GM19395 (cell line): ENCODE results near the gene MAML2.

Experiments
- ATAC-seq: cut with Tn5 transposase; IDR thresholded peaks from one replicate; pipeline ENCODE4 v1.9.1; 2021; ENCODE audit warnings: mild to moderate bottlenecking, moderate library complexity; ENCODE audit not compliant: unreplicated experiment

MAML2 gene

DNA sequence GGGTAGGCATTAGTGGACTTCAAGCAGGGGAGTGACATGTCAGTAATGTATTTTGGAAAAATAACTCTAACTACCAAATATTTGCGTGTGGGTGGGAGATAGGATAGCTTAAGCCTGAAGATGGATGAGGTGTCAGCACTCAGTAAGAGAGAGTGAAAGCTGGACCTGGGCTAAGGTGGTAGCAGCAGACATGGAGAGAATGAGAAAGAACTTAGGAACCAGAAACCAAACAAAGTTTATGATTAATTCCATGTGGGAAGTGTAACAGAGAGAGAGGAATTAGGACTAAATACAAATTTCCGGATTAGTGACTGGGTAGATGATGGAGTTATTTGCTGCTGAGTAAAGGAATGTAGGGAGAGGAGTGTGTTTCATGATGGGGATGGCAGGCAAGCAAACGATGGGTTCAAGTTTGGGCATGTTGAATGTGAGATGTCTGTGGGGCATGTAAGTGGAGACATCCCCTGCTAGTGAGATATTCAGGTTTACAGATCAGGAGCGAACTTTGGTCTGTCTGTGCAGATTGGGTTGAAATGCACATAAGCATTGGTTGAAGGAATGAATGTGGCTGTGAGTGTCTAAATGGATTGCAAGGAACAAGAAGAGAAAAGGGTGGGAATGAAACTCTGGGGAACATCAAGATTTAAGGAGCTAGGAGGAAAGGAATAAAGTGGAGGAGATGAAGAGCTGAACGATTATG lies 233.5 kb downstream of the MAML2 start:
- no peak for ATAC-seq

DNA sequence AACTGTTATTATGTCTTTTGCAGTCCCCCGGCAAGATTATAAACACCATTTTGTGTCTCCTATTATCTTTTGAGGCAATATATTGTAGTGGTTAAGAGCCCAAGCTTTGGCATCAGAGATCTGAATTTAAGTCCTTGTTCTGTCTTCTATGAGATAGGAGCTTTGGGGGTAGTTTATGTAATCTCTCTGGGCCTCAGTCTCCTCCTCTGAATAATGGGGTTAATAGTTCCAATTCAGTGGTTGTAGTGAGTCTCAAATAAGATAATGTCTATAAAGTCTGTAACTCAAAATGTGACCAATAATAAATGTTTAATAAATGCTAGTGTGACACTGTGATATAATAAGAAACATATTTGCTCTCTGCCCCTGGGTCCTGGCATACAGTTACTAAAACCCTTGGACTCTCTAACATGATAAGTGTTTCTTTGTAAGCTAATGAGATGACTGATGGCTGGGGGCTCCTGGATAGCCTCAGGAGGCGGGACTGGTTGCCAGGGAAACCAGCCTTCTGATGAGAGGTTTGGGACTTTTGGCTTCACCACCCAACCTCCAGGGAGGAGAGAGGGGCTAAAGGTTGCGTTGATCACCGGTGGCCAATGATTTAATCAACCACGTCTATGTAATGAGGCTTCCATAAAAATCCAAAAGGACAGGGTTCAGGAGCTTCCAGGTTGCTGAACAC lies 235.7 kb downstream of the MAML2 start:
- ATAC-seq: no peak

DNA sequence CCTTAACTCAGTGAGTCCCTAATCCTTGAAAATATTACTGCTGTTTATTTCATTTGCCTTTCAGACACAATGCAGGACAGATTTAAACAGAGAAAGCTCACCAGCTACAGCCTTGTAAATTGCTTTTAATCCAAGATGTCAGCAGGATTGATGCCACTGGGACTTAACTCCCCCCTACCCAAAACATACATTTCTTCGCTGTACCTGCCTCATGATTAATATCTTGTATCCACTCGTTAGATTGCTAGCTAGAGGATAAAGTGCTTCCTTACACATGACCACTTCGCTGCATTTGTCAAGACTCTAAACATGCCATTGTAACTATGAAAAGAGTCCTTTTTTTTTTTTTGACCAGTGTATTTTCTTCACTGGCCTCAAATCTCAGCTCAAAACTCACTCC lies 236.3 kb downstream of the MAML2 start:
- ATAC-seq: no peak

DNA sequence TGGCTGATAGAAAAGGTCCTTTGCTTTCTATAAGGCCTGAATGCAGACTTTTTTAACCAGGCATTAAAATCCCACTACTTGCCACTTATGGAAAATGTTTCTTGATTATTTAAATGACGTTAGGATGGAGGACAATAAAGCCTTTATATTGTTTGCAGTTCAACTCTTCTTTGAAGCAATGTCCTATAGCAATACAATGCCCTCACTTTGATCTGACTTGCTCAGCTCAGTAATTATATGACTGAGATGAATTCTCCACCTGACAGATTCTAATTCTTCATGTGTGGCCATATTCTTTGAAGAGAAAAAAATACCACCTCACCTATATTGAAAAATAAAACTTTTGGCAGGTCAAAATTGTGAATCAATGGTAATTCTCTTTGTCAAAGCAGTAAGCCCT lies 237.1 kb downstream of the MAML2 start:
- ATAC-seq: no peak

DNA sequence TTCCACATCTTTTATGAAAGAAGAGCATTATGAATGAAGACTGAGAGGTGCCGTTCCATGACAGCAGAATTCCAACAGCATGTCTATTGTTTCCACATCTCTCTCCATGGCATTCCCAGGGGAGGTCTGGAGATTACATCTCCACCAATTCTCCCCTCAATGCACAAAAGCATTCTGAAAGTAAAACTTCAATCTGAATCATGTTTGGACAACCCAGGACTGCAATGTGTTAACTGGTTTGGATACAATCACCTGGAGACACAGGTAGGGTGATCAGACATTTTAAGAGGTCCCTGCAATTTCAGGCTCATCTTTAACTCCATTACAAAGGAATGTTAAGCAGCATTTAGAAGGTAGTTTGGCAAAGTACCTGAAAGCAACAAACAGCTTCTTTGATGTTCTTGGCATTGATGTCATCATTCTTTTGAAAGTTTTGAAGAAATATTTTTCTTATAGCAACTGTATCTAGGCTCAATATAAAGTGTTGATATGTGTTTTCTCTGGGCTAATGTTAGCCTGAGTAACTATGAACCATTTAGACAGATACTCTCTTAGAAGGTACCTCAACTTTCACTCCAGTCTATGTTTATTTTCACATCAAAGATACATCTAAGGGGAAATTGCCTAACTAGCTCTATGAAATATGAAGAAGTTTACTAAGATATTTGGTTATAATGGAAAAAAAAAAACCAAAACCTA lies 237.6 kb downstream of the MAML2 start:
- ATAC-seq: no peak

DNA sequence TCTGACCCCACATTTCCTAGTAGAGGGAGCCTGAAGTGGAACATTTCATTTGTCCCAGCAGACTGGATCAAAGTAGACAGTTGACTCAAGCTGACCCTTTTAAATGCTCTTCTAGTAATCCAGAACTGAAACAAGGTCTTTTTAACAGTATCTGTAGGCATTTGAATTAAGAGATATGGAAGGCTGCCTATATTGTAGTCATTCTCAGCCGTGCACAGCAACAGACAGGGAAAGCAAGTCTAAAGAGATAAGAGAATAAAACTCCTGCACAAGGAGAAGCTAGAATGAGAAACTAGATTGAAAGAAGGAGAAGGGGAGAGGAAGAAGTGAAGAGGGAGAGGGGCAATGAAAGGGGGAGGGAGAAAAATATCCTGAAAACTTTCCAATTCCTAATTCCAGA lies 238.5 kb downstream of the MAML2 start:
- ATAC-seq: no peak

DNA sequence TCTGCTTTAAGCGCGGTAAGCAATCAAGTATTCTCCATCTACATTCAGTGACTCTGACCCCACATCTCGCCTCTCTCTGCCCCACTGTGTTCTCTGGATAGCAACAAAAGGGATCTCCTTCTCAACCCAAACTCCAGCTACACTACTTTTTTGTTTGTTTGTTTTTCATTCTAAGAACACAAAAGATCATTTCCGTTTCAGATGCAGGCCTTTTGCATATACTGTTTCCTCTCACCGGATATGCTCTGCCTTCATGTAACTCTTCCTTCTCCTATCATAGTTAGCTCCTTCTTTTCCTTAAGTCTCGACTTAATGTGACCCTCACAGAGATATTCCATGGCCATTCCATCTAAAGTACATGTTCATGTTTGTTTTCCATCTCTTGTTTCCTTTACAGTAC lies 239.3 kb downstream of the MAML2 start:
- no peak for ATAC-seq

DNA sequence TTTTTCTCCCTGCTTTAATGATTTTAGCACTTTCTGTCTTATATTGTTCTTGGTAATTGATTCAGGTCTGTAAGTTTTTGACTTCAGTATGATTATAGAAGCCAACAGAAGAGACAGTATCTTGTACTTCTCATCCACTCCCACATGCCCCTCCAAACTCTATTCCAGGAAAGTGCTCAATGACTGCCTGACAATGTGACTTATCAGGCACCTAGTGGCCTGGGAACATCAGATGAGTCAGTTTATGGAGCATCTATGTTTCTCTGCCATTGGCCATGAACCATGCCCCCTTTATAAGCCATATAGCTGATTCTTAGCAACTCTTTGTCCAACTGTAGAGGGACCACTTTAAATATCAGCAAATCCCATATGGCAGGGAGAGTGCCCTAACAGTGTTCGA lies 239.9 kb downstream of the MAML2 start:
- no peak for ATAC-seq

DNA sequence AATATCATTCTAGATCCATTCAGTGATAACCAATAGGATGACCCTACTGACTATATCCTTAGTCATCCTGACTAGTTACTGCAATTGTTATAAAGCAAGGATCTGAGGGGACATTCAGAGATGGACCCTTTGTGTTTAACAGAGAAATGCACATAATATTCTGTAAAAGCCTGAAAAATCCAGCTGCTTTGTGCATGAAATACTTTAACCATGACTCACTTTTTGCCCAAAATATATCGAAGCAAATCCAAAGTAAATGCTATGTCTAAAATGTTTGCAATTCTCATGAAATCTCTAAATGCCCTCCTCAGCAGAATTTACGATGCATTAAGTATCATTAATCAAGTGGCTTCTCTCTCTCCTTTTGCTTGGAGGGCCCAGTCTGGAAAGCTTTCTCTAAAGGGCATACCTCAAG lies 240.3 kb downstream of the MAML2 start:
- ATAC-seq: no peak

DNA sequence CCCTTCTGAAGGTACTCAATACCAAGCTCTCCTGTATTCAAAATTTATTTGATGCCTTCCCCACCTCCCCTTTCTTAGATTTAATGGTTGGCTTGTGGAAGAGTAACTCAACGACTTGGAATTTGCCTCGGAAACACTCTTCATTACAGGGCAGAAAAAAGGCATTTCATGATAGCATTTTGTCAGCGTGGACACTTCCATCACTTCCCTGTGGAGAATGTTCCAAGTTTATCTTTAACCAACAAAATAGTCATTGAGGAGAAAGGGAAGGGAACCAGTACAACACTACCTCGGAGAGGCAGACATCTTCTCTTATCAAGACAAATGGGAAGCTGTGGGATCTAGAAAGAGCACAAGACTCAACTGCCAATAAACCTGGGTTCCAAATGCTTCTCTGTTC lies 241.8 kb downstream of the MAML2 start:
- no peak for ATAC-seq

DNA sequence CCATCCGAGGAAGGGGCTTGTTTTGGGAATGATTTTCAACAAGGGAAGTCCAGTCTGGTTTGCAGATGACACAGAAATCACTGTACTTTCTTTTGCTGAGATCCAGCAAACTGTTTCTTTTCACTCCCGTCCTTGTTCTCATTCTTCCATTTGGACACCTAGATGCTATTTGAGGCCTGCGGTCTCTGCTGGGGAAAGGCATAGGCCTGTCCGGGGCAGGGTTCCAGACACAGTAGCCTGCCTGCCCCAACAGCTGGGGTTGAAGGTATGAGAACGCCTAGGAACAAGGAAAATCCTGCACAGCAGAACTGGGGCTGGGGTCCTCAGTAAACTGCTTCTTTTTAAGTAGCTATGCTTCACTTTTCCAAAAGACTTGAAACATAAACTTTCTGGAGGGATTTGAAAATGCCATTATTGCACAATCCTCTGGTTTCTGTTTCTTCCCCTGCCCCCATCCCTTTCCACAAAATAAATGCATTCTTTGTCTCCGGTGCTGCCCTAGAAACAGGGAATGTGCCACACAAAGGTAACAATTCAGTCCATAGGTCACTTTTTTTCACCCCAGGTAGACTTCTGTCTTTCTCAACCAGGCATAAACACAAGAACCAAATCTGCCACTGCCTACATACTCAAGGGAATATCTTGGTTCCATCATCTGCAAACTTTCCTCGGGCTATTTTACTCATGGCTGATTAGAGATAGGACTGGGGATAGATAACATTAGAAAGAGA lies 244.3 kb downstream of the MAML2 start:
- no peak for ATAC-seq

DNA sequence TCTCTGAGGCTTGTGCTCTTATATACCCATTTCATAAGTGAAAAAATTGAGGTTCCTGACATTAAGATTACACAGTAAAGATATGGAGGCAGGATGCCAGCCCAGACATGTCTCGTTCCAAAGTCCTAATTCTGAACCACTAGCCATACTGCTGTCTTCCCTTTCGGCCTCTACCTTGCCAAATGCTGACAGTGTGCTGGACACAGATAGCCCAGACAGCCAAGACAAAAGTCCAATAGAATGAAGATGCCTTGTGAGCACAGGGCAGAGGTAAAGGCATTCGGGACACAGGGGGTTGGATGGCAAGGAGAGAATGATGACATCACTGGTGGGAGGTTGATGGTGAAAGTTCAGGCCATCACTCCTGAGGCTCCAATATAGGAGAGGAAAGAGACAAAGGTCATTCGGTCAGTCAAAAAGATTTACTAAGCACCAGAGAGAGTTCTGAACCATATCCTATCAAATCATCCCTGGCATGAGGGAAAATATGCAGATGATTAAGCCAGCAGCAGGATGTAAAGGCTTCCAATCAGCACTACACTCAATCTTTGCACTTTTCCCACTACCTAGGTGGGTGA lies 245.1 kb downstream of the MAML2 start:
- ATAC-seq: no peak

DNA sequence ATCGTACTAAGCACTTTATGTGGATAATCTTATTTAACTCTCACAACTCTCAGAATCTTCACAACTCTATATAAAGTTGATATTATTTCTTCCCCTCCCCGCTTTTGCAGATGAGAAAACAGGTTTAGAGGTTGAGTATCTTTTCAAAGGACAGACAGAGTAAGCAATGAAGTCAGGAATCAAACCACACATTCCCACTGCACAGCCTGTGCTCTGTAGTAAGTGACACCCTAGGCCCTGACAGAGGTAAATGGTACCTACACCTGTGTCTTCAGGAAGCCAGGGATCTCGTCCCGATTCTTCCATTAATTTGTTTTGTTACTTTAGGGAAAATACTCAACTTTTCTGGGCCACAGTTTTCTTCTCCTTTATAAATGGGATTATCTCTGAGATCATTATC lies 246.6 kb downstream of the MAML2 start:
- ATAC-seq: no peak

DNA sequence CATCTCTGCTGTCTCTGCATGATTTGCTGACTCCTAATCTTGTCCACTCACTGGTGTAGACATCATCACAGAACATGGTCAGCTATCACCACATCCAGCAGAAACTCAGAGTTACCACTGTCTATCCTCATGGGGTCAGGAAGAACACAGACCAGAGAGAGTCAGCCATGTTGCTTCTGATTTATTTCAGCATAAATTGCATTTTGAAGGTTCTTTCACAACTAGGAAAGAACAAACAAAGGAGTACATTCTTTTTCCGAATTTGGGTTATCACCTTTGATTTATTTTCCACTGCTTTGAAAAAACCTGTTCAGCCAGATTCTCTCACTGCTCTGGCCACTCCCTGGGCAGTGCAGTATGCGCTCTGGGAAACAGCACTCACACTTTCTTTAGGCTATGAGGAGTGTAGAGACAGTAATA lies 247.1 kb downstream of the MAML2 start:
- no peak for ATAC-seq

DNA sequence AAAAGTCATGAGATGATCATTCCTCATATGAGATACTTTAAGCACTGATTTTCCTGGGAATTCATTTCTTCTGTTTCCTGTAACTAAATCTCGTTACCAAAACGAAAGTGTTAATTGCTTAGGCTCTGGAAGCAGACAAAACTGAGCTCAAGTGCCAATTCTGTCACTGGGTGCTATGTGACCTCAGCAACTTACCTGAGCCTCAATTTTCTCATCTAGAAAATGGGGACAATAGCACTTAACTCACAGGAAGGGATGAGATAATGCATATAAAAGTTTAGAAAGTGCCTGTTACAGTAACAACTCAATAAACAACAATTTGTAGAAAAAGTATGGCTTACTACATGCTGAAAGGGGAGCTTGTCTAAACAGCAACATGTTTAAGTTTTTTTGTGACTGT lies 248.8 kb downstream of the MAML2 start:
- no peak for ATAC-seq

DNA sequence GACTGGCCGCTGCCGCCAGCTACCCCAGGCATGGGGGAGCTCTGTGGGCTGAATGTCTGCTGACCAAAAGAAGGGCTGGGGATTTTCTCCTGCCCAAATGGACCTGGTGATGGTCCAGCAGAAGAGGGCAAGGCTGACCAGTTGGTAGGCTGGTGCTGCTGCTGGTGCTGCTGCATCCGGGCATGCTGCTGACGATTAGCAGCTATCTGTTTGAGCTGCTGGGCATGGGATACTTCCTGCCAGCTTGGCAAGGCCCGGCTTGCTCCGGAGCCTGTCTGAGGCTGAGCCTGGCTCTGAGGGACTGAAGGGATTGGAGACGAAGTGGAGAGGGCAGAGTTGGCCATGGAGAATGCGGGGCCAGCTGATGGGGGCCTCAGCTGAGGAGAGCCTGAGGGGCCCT lies 250.5 kb downstream of the MAML2 start:
- ATAC-seq: no peak

DNA sequence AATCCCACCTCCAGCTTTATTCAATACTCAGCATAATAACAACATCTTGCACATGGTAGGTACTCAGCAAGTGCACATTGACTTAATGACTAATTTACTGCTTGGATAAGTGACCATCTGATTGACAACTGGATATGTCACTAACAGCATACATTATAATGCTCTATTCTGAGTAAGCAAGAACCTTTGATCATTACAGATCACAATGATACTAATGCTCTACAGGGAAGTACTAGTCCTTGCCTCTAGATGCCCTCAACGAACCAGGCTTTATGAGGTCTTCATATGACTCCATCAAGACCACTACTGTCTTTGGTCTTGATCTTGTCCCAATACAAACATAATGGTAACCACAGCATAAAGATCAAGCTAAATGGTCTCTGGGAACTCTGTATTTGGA lies 251.5 kb downstream of the MAML2 start:
- ATAC-seq: no peak

DNA sequence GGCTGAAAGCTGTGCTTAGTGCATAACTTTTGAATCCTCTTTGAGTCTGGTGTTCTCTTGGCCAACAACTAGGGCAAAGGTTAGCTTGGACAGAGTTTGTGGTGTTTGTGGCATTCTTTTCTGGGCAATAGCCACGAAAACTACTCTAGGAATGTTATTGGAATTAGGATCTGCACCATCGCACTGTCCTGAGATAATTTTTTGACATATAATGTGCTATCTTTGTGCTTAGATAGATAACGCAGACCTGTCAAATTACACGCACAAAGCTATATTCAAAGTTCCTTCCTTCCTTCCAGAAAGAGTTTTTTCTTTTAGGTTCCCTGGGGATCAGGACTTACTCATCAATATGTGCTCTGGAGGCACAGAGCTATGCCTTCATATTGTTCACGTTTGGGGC lies 252.3 kb downstream of the MAML2 start:
- ATAC-seq: no peak

DNA sequence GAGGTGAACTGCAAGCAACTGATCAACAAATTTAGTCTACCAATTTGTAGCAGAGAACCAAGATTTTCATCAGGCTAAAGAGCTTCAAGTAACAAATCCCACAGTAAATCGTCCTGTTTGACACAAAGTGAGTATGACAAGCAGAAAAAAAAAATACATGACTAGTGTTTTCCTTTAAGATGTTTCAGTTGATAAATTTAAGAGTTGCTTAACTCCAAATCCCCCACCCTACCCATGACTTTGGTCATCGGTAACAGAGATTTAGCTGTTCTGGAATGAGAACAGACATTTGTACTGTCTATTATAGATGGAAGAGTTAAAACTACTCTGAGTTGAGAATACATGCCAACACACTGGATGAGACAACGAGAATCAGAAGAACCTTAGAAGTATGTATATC lies 254.1 kb downstream of the MAML2 start:
- no peak for ATAC-seq

DNA sequence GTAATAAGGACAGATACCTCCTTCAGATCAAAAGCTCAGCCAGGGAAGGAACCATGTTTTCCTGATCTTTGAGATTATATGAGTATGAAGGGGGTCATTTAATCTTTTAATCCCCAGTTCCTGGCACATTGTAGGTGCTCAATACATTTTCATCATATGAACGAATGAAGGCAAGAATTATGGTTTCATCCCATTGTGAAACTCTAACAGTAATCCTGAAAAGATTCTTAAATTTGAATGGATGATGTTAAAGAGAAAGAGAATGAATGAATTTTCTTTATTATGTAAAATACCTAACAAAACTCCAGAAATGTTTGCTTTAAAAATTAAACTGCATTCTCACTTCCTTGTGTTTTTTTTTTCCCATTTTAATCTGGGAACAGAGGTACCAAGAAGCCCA lies 256.9 kb downstream of the MAML2 start:
- no peak for ATAC-seq

DNA sequence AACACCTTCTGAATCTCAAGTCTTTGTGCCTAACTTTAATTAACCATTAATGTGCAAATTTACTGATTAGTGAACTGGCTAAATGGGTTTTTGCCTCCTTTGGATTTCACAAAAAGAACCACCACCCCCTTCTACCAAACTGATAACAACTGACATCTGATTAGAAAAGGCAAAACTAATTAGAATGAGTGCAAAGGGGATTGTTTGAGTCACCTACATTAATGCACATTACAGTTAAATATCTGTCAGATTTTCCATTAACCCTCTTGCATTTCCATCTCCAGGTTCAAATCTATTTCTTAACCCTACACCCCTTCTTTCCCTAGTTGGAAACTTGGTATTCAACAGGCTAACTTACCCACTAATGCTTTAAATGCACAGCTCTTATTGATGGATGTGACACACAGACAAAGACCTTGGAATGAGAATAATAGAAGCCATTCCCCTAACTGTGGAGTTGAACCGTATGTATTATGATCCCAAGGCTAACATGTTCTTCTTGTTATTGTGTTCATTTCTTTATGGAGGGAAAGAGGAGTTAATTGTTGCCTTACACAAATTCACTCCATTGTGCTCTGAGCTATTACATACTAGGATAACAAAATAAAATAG lies 257.6 kb downstream of the MAML2 start:
- no peak for ATAC-seq
